Measurements from ENCODE around the gene C2orf72. TPM values are rescaled to one million over a fixed set of nuclear protein-coding genes. Genes with fewer than 3 reads are reported as not detected.
"Not testable (repeated sequence)": the region's sequence is repeated elsewhere in the genome, so short reads cannot be mapped to it uniquely, and the experiment has no call there.

C2orf72 gene
- total and polyA plus RNA-seq, 3 donors from 2014 or later = 2.7 to 6.9 (median 5.3) TPM

GRCh38 chr2:231016566-231017230, 20.6 kb upstream of the C2orf72 start:
- Histone ChIP-seq H3K4me1 (no peaks in the 10 kb centered on the region), H3K27me3 (no peaks in the 10 kb centered on the region), H3K9me3 (no peaks in the 10 kb centered on the region), H3K27ac (no peak overlapping the region), H3K4me3 (no peak overlapping the region), H3K36me3 (ENCODE audit: low read depth, missing control alignments) (no peaks in the 10 kb centered on the region)
- intact Hi-C loops (cut with DNase I; ENCODE audit: low total_unique reads) = no loop called here
- DNase-seq = no peak
- WGBS, 2 donors = 76 to 87% methylated on average over 6 of the region's 6 CpGs
- TF ChIP-seq CTCF (IDR thresholded peaks at IDR 0.05) (no peak), POLR2A (IDR thresholded peaks at IDR 0.05) (no peak)

GRCh38 chr2:231017231-231017598, 20.1 kb upstream of the C2orf72 start:
- intact Hi-C loops (cut with DNase I; ENCODE audit: low total_unique reads) = no loop called here
- peak; percentile 40 for DNase-seq
- TF ChIP-seq POLR2A (IDR thresholded peaks at IDR 0.05) (no peak), CTCF (IDR thresholded peaks at IDR 0.05) (no peak)
- H3K27ac ChIP-seq = no peak overlapping the region
- no peaks in the 10 kb centered on the region for H3K9me3 ChIP-seq
- no peaks in the 10 kb centered on the region for H3K27me3 ChIP-seq
- no peak overlapping the region for H3K4me3 ChIP-seq
- no peaks in the 10 kb centered on the region for H3K4me1 ChIP-seq
- 47 to 54% methylated on average over 4 of the region's 4 CpGs for WGBS, 2 donors
- no peaks in the 10 kb centered on the region for H3K36me3 ChIP-seq (ENCODE audit: low read depth, missing control alignments)

GRCh38 chr2:231018184-231018583, 19.1 kb upstream of the C2orf72 start:
- H3K36me3 ChIP-seq (ENCODE audit: low read depth, missing control alignments) = no peaks in the 10 kb centered on the region
- intact Hi-C loops (cut with DNase I; ENCODE audit: low total_unique reads) = no loop called here
- H3K4me3 ChIP-seq = no peak overlapping the region
- no peak overlapping the region for H3K27ac ChIP-seq
- no peaks in the 10 kb centered on the region for H3K27me3 ChIP-seq
- WGBS, 2 donors = 90 to 98% methylated on average over 3 of the region's 3 CpGs
- no peak for TF ChIP-seq CTCF (IDR thresholded peaks at IDR 0.05)
- TF ChIP-seq POLR2A (IDR thresholded peaks at IDR 0.05) = no peak
- no peaks in the 10 kb centered on the region for H3K4me1 ChIP-seq
- DNase-seq = no peak
- no peaks in the 10 kb centered on the region for H3K9me3 ChIP-seq

GRCh38 chr2:231025059-231025458, 12.3 kb upstream of the C2orf72 start:
- H3K4me1 ChIP-seq; H3K36me3 ChIP-seq (ENCODE audit: low read depth, missing control alignments); H3K27me3 ChIP-seq; DNase-seq; H3K9me3 ChIP-seq; intact Hi-C loops (cut with DNase I; ENCODE audit: low total_unique reads); H3K4me3 ChIP-seq; H3K27ac ChIP-seq: not testable (repeated sequence)
- WGBS, 2 donors = 96 to 98% methylated on average over 3 of the region's 3 CpGs

- Histone ChIP-seq H3K27ac (no peak overlapping the region), H3K4me3 (no peak overlapping the region), H3K4me1 (no peaks in the 10 kb centered on the region), H3K36me3 (ENCODE audit: low read depth, missing control alignments) (no peaks in the 10 kb centered on the region), H3K27me3 (no peaks in the 10 kb centered on the region), H3K9me3 (no peaks in the 10 kb centered on the region)
- no peak for DNase-seq
- TF ChIP-seq CTCF (IDR thresholded peaks at IDR 0.05) (no peak), POLR2A (IDR thresholded peaks at IDR 0.05) (no peak)
- intact Hi-C loops (cut with DNase I; ENCODE audit: low total_unique reads) = no loop called here
Measured at GRCh38 chr2:231028889-231029288, 8.4 kb upstream of the C2orf72 start.
